Endothelial cell of umbilical vein (primary cell): ENCODE results near the gene NCEH1.

ENCODE experiments used
- CTCF ChIP-seq, 2 donors: IDR thresholded peaks; 1 replicate in 1 of 2; 2 replicates in 1 of 2; pipeline ENCODE4 v1.5.1; 2011; ENCODE audit warnings: low read length in 2 of 2, mild to moderate bottlenecking in 2 of 2, moderate library complexity in 2 of 2, control low read depth in 1 of 2, inconsistent platforms in 1 of 2, low read depth in 1 of 2; ENCODE audit not compliant: insufficient read depth in 1 of 2; ENCODE audit errors: extremely low read depth in 1 of 2
- POLR2A ChIP-seq: IDR thresholded peaks from 2 replicates; pipeline ENCODE4 v1.6.1; 2012; ENCODE audit warnings: low read depth, mild to moderate bottlenecking, control low read depth, low read length
- POLR2AphosphoS5 ChIP-seq: IDR thresholded peaks from 2 replicates; pipeline ENCODE4 v1.6.1; 2012; ENCODE audit warnings: low read depth, mild to moderate bottlenecking, control low read depth, low read length, moderate library complexity; ENCODE audit not compliant: insufficient read depth

GRCh38 chr3:172585954-172586353 is 124.9 kb downstream of the NCEH1 start:
- TF ChIP-seq CTCF (IDR thresholded peaks at IDR 0.05; ENCODE audit: extremely low read depth in 1 of 2, insufficient read depth in 1 of 2, low read depth in 1 of 2, low read length in 2 of 2) (no peak), POLR2A (no peak), POLR2AphosphoS5 (no peak)
